ENCODE data around the gene PCSK7.

The PCSK7 gene

GRCh38 chr11:117195258-117195657 is 36.6 kb downstream of the PCSK7 start:
- TF ChIP-seq REST (IDR thresholded peaks at IDR 0.05; ENCODE audit: insufficient read depth in 1 of 2, low read depth in 2 of 2, low read length in 2 of 2) (no peak), FOXP2 (optimal IDR thresholded peaks at IDR 0.05; ENCODE audit: borderline replicate concordance, extremely low read depth, extremely low read length, insufficient read depth) (no peak), TAF1 (IDR thresholded peaks at IDR 0.05; ENCODE audit: borderline replicate concordance, insufficient read depth, low read length) (no peak)

GRCh38 chr11:117194267-117194666 is 37.6 kb downstream of the PCSK7 start:
- TF ChIP-seq TAF1 (IDR thresholded peaks at IDR 0.05; ENCODE audit: borderline replicate concordance, insufficient read depth, low read length): no peak

GRCh38 chr11:117193130-117194020 is 38.5 kb downstream of the PCSK7 start:
- TF ChIP-seq SIN3A (IDR thresholded peaks at IDR 0.05; ENCODE audit: borderline replicate concordance, insufficient read depth, low read length) (no peak), TAF1 (IDR thresholded peaks at IDR 0.05; ENCODE audit: borderline replicate concordance, insufficient read depth, low read length) (no peak), REST (IDR thresholded peaks at IDR 0.05; ENCODE audit: insufficient read depth in 1 of 2, low read depth in 2 of 2, low read length in 2 of 2) (no peak), POLR2AphosphoS5 (IDR thresholded peaks at IDR 0.05; ENCODE audit: low read depth, low read length) (no peak), FOXP2 (optimal IDR thresholded peaks at IDR 0.05; ENCODE audit: borderline replicate concordance, extremely low read depth, extremely low read length, insufficient read depth) (no peak)

- TF ChIP-seq SIN3A (IDR thresholded peaks at IDR 0.05; ENCODE audit: borderline replicate concordance, insufficient read depth, low read length): no peak
- TF ChIP-seq POLR2AphosphoS5 (IDR thresholded peaks at IDR 0.05; ENCODE audit: low read depth, low read length): no peak
- TF ChIP-seq REST (IDR thresholded peaks at IDR 0.05; ENCODE audit: insufficient read depth in 1 of 2, low read depth in 2 of 2, low read length in 2 of 2): no peak
- TF ChIP-seq TAF1 (IDR thresholded peaks at IDR 0.05; ENCODE audit: borderline replicate concordance, insufficient read depth, low read length): no peak
- TF ChIP-seq FOXP2 (optimal IDR thresholded peaks at IDR 0.05; ENCODE audit: borderline replicate concordance, extremely low read depth, extremely low read length, insufficient read depth): no peak
These were observed 39.4 kb downstream of the PCSK7 start for GRCh38 chr11:117192401-117192875.

- TF ChIP-seq REST (IDR thresholded peaks at IDR 0.05; ENCODE audit: insufficient read depth in 1 of 2, low read depth in 2 of 2, low read length in 2 of 2) (no peak), TAF1 (IDR thresholded peaks at IDR 0.05; ENCODE audit: borderline replicate concordance, insufficient read depth, low read length) (no peak), FOXP2 (optimal IDR thresholded peaks at IDR 0.05; ENCODE audit: borderline replicate concordance, extremely low read depth, extremely low read length, insufficient read depth) (no peak), SIN3A (IDR thresholded peaks at IDR 0.05; ENCODE audit: borderline replicate concordance, insufficient read depth, low read length) (no peak), POLR2AphosphoS5 (IDR thresholded peaks at IDR 0.05; ENCODE audit: low read depth, low read length) (no peak)
These were observed 40.0 kb downstream of the PCSK7 start for GRCh38 chr11:117191680-117192400.
